H1 (cell line): ENCODE measurements around the gene OR56A3. TPM values are rescaled to one million over a fixed set of nuclear protein-coding genes. Genes with fewer than 3 reads are reported as not detected.

Experiments used
- RXRA ChIP-seq: IDR thresholded peaks from 2 replicates; pipeline ENCODE4 v1.6.1; 2011; ENCODE audit warnings: low read depth, mild to moderate bottlenecking, low read length, moderate library complexity; ENCODE audit not compliant: insufficient read depth
- SAP30 ChIP-seq: fragments of 300-600 bp; sonication (generic); IDR thresholded peaks from 2 replicates; pipeline ENCODE4 v1.7.1; 2012; ENCODE audit warnings: low read length, moderate library complexity, mild to moderate bottlenecking, inconsistent platforms; ENCODE audit not compliant: insufficient read depth, insufficient replicate concordance
- SUZ12 ChIP-seq: fragments of 200-600 bp; sonication (generic); IDR thresholded peaks from 2 replicates; pipeline ENCODE4 v1.6.1; 2012; ENCODE audit warnings: mild to moderate bottlenecking, inconsistent platforms, low read length, moderate library complexity, mixed read lengths
- TBP ChIP-seq: IDR thresholded peaks from 2 replicates; pipeline ENCODE4 v1.6.1; 2011; ENCODE audit warnings: low read depth, low read length, improper control_type of control experiment
- polyA plus RNA-seq, 7 experiments: library from polyadenylated mRNA; depleted of rRNA in 3 of 7; stranded (reverse) in 5 of 7; unstranded in 2 of 7; fragments of >200 nt in 5 of 7; fragments of 200-250 nt in 2 of 7; gene quantifications; 1 replicate in 5 of 7; 2 replicates in 1 of 7; 4 replicates in 1 of 7; pipeline versions ENCODE4 v1.2.1 to v1.2.3, GENCODE V29; 2011 to 2013; ENCODE audit warnings: missing spikeins in 2 of 7, mixed read lengths in 2 of 7
- total RNA-seq: library from RNA; stranded (reverse); fragmentation: NEBNext Ultra II Directional; extraction: Animal tissue kit (Norgen Biotek cat#: 25700); gene quantifications from 2 replicates; pipeline ENCODE4 v1.2.1, GENCODE V29; 2021

The OR56A3 gene
- total and polyA plus RNA-seq, 2 of the 8 experiments (the other 6 are each of a cell fraction or from before 2014, with no cell fraction given) = not detected

GRCh38 chr11:5986885-5987284 lies 44.8 kb downstream of the OR56A3 start, which contains the start of gene OR52L1 (continued):
- TF ChIP-seq SAP30 (no peak), RXRA (no peak), TBP (no peak), SUZ12 (no peak)
